ENCODE measurements around the gene PIP5K1B. TPM values are rescaled to one million over a fixed set of nuclear protein-coding genes. Genes with fewer than 3 reads are reported as not detected.
"Not testable (repeated sequence)": the region's sequence is repeated elsewhere in the genome, so short reads cannot be mapped to it uniquely, and the experiment has no call there.

PIP5K1B gene
- total RNA-seq, 1 experiment from 2014 or later: 1.8 TPM

DNA sequence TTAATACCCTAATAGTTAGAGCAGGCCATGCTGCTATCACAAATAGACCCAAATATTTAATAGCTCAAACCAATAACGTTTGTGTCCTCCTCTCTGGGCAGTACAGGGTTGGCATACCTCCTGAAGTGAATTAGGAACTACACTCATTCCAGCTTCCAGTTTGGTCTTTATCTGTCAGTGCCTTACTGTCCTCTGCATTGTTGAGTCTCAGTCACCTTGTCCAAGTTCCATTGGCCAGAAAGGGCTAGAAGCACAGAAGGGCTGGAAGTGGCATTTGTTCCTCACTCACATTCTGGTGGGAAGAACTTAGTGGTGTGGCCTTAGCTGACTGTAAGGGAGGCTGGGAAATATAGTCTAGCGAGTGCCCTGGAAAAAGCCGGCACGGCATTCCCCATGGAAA lies 341.7 kb downstream of the PIP5K1B start:
- H3K36me3 ChIP-seq (replicated peaks; ENCODE audit: control insufficient read depth, insufficient read depth, low read length): peaks cover 8% of the 10 kb centered on the region
- no peak overlapping the region for H3K4me3 ChIP-seq (ENCODE audit: insufficient read depth, low read depth, low read length)
- H3K27me3 ChIP-seq (ENCODE audit: control insufficient read depth, insufficient read depth, low read length): no peaks in the 10 kb centered on the region
- no peak for DNase-seq

DNA sequence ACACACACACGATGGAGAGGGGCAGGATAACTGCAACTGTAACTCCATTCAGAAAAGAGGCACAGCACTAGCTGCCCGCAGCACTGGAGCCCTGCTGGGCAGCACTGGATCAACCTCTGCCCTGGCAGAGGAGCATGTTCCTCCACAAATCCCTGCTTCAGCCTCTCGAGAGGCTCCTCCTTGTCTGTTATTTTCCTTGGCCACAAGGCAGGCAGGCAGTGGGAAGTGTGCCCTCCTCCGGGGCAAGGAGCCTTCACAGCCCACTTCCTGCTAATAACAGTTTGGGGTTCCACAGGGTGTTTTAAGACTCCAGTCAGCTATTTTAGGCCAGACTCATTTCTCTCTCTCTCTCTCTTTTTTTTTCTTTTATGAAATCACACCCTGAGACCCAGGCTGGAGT lies 342.3 kb downstream of the PIP5K1B start:
- no peak for DNase-seq
- H3K36me3 ChIP-seq (replicated peaks; ENCODE audit: control insufficient read depth, insufficient read depth, low read length): peaks cover 8% of the 10 kb centered on the region
- no peak overlapping the region for H3K4me3 ChIP-seq (ENCODE audit: insufficient read depth, low read depth, low read length)
- H3K27me3 ChIP-seq (ENCODE audit: control insufficient read depth, insufficient read depth, low read length): no peaks in the 10 kb centered on the region

DNA sequence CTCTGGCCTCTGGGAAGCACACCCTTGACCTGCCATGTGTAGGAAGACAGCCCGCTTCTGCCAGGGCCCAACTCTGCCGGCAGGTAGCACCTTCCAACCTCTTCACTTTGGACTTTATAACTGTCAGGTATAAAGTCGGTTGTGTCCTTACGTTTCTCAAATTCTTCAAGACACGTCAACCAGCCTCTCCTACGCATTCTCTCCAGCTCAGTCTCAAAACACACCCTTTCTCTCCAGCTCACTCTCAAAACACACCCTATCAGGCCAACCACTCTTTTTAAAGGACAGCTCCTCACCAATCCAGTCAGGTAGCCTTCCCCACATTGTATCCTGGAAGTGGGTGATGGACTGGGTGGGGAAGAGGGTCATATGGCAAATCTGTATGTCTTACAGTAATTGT lies 344.1 kb downstream of the PIP5K1B start:
- no peak for DNase-seq
- H3K4me3 ChIP-seq (ENCODE audit: insufficient read depth, low read depth, low read length): no peak overlapping the region
- H3K27me3 ChIP-seq (ENCODE audit: control insufficient read depth, insufficient read depth, low read length): no peaks in the 10 kb centered on the region
- H3K36me3 ChIP-seq (replicated peaks; ENCODE audit: control insufficient read depth, insufficient read depth, low read length): peaks cover 8% of the 10 kb centered on the region

DNA sequence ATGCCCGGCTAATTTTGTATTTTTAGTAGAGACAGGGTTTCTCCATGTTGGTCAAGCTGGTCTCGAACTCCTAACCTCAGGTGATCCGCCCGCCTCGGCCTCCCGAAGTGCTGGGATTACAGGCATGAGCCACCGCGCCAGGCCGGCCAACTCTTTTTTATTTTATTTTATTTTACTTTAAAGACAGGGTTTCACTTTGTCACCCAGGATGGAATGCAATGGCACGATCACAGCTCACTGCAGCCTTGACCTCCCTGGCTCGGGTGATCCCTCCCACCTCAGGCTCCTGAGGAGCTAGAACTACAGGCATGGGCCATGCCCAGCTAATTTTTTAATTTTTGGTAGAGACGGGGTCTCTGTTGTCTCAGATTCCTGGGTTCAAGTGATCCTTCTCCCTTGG lies 345.9 kb downstream of the PIP5K1B start:
- DNase-seq; H3K4me3 ChIP-seq (ENCODE audit: insufficient read depth, low read depth, low read length); H3K27me3 ChIP-seq (ENCODE audit: control insufficient read depth, insufficient read depth, low read length); H3K36me3 ChIP-seq (replicated peaks; ENCODE audit: control insufficient read depth, insufficient read depth, low read length): not testable (repeated sequence)

DNA sequence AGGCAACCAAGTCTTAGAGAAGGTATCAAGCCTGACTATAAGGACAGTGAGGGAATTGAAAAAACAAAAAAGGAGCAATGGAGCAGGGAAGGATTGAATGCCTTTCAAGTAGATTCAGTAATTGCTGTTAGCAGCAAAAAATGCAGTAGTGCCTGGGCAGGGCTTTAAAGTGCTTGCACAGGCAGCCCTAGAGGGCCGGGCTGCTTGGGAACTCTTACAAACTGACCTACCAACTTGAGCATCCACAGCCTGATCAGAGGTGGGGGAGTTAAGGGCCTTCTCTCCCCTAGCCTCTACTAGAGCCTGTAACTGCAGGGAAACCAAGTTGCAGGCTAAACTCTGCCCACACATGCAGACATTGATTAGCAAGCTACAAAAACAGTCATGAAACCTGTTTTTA lies 349.9 kb downstream of the PIP5K1B start:
- no peak overlapping the region for H3K4me3 ChIP-seq (ENCODE audit: insufficient read depth, low read depth, low read length)
- DNase-seq: no peak
- H3K27me3 ChIP-seq (ENCODE audit: control insufficient read depth, insufficient read depth, low read length): no peaks in the 10 kb centered on the region
- peaks cover 5% of the 10 kb centered on the region for H3K36me3 ChIP-seq (replicated peaks; ENCODE audit: control insufficient read depth, insufficient read depth, low read length)

DNA sequence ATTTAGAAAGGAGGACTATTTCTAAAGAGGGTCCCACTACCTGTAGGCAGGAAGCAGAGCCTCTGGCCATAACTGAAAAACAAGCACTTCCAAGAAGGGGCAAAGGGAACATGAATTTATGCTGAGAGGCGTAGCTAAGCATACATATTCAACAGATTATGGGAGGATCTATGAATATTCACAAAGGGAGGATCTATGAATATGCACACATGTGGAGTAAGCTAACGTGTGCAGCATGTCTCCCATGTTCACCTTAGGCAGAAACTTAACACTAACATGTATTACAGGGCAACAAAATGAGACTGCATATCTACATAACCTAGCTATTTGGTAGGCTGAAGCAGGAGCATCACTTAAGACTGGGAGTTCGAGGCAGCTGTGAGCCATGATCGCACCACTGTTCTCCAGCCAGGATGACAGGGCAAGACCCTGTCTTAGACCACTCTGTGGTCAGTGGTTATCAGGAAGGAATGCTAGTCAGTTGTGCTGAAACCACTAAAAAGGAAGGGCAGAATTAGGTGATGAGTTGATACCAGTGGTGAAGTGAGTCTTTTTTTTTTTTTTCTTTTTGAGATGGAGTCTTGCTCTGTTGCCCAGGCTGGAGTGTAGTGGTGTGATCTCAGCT lies 351.3 kb downstream of the PIP5K1B start:
- peaks cover 5% of the 10 kb centered on the region for H3K36me3 ChIP-seq (replicated peaks; ENCODE audit: control insufficient read depth, insufficient read depth, low read length)
- no peak for DNase-seq
- H3K4me3 ChIP-seq (ENCODE audit: insufficient read depth, low read depth, low read length): no peak overlapping the region
- H3K27me3 ChIP-seq (ENCODE audit: control insufficient read depth, insufficient read depth, low read length): no peaks in the 10 kb centered on the region

DNA sequence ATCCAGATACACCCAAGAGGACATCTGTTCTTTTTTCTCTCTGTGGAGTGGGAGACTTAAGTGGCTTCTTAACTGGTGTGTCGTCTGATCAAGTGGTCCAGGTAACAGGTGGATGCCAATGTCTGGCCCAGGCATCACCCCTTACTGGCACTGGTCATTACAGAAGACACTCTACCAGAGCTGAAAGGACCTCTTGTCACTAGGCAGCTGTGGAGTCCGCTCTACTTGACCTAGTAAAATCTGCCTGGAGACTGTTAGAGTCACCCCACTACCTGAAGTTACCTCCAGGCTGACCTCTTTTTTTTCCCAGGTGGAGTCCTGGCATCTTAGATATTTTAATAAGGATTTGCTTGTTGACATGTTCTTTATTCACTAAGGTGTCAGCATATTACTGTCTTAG lies 353.1 kb downstream of the PIP5K1B start:
- Histone ChIP-seq H3K27me3 (ENCODE audit: control insufficient read depth, insufficient read depth, low read length) (no peaks in the 10 kb centered on the region), H3K4me3 (ENCODE audit: insufficient read depth, low read depth, low read length) (no peak overlapping the region), H3K36me3 (replicated peaks; ENCODE audit: control insufficient read depth, insufficient read depth, low read length) (peaks cover 5% of the 10 kb centered on the region)
- DNase-seq: no peak

Other genes starting within 250 kb of the PIP5K1B start
- not detected in 2 replicates for gene TMEM252, start 164.4 kb upstream of the PIP5K1B start, total RNA-seq (2014; rRNA removed; shearing (Covaris generic))

Measured in H7 (cell line).